GM21786 (cell line): ENCODE measurements around the gene CDC14A.
A peak's percentile ranks its signal among the peaks of the same experiment; 100 is the strongest.
"Not testable (repeated sequence)": the region's sequence is repeated elsewhere in the genome, so short reads cannot be mapped to it uniquely, and the experiment has no call there.

ENCODE experiments used
- ATAC-seq: cut with Tn5 transposase; IDR thresholded peaks from one replicate; pipeline ENCODE4 v1.9.1; 2021; ENCODE audit not compliant: unreplicated experiment

The CDC14A gene

GRCh38 chr1:100360790-100361510 lies 8.6 kb downstream of the CDC14A start:
- no peak for ATAC-seq

- no peak for ATAC-seq
Observed at GRCh38 chr1:100361511-100362089, 9.3 kb downstream of the CDC14A start.

GRCh38 chr1:100362821-100363466 lies 10.6 kb downstream of the CDC14A start:
- no peak for ATAC-seq

GRCh38 chr1:100363831-100364230 lies 11.5 kb downstream of the CDC14A start:
- ATAC-seq: no peak

DNA sequence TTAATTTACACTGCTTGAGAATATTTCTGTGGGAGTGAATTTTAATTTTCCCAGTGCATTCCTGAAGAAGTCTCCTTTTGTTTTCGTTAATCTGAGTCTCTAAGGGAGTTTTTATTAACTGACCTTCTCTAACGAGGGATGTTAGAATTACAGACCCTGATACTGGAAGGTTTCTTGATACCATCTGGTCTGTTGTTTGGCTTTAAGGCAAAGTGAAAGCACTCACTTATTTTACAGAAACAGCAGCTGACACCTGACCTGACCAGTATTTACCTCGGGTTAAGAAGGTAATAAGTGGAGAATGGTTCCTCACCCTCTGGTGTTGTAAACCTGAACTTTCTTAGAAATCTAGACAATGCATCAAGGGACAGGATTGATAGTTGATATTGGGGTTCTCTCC lies 12.4 kb downstream of the CDC14A start:
- ATAC-seq: no peak

- no peak for ATAC-seq
Observed at GRCh38 chr1:100366209-100366525, 13.9 kb downstream of the CDC14A start.

GRCh38 chr1:100369339-100369738 lies 17.0 kb downstream of the CDC14A start:
- not testable (repeated sequence) for ATAC-seq

GRCh38 chr1:100373953-100374352 lies 21.6 kb downstream of the CDC14A start:
- ATAC-seq: not testable (repeated sequence)

DNA sequence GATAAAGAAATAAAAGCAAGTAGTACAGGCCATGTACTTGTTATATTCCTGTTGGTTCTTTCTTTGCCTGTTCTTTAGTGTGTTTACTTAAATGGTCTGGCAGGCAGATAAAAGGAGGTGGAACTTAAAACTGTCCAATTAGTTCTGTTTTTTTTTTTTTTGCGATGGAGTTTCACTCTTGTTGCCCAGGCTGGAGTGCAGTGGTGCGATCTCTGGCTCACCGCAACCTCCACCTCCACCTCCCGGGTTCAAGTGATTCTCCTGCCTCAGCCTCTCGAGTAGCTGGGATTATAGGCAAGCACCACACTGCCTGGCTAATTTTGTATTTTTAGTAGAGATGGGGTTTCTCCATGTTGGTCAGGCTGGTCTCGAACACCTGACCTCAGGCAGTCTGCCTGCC lies 24.6 kb downstream of the CDC14A start:
- not testable (repeated sequence) for ATAC-seq

- peak; percentile 94 for ATAC-seq
Observed at GRCh38 chr1:100377590-100378361, 25.5 kb downstream of the CDC14A start.

- no peak for ATAC-seq
Observed at GRCh38 chr1:100378956-100379355, 26.6 kb downstream of the CDC14A start.

DNA sequence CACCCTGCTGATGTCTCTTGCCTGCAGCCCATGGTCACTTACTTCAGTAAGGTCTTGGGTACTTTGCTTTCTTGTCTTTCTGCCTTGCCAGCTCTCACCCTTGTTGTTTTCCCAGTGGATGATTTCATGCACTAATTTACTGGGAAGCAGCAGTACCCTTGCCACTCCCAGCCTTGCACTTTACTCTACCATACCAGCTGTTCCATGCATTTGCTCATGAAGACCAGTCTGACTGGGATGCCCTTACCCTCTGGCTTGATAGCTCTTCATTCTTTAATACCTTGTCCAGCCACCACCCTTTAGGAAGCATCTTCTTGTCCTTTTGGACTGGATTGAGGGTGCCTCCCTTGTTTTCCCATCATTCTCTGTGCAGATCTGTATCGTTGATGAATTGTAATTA lies 28.3 kb downstream of the CDC14A start:
- ATAC-seq: no peak

- no peak for ATAC-seq
Observed at GRCh38 chr1:100382657-100383056, 30.4 kb downstream of the CDC14A start.

GRCh38 chr1:100383743-100384405 lies 31.6 kb downstream of the CDC14A start:
- ATAC-seq: no peak

DNA sequence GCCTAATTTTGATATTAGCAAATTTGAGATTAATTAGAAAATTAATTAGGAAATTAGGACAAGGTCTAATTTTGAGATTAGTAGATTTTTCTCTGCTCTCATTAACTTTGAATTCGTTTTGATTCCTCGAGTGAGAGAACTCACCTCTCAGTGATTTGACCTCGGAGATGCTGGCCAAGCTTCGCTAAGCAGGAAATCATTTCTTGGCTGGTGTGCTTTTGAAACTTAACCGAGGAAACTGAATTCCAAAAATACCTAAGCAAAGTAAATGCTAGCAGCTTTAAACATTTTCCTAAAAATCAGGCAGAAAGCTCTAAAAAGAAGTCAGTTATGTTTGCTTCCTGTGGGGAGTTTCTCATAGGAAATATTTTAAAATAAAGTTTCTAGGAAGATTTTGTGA lies 34.9 kb downstream of the CDC14A start:
- ATAC-seq: no peak

GRCh38 chr1:100387657-100388350 lies 35.5 kb downstream of the CDC14A start:
- ATAC-seq: no peak

DNA sequence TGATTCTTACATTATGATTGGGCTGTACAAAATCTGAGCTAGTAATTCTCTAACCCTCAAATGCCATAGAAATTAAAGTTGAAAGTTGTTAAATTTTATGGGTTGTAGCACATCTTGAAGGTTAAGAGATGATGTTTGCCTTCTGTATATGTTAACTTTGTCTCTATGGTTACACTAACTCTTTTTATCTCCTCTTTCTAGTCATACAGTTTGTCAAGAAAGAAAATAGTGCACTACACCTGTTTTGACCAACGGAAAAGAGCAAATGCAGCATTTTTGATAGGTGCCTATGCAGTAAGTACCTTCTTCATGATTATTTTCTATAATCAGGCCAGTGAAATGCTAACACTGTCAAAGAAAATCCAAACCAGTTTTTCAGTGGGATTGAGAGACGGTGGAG lies 38.2 kb downstream of the CDC14A start:
- no peak for ATAC-seq

DNA sequence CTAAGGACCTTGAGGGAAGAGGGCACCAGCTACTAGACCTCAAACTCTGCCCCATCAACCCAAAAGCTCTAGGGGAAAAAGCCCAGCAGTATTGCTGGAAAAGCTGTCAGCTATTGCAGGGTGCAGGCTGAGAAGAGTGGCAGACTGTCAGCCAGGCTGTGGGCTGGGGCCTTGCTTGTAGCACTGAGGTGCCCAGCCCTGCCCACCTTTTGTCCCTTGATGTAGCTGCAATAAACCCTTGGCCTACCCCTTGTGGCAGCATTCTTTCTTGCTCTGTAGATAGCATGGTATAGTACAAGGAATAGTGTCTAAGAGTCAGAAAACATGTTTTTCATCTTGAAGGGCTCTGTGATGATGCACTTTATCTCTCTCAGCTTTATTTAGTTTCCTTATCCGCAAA lies 39.4 kb downstream of the CDC14A start:
- ATAC-seq: no peak

- ATAC-seq: no peak
Observed at GRCh38 chr1:100392756-100393155, 40.5 kb downstream of the CDC14A start.

DNA sequence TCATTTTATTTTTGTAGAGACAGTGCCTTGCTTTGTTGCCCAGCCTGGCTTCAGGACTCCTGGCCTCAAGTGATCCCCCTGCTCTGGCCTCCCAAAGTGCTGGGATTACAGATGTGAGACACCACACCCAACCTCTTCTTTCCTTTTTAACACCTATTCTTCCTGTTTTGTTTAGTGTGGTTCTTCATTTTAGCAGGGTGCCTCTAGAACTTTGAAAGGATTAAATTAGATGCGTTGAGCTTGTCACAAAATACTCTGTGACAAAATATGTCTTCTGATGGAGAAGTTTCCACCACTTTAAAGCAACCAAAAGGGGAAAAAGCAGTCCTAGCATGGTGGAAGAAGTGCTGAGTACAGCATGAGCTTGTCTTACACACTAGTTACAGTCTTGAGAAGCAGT lies 42.0 kb downstream of the CDC14A start:
- no peak for ATAC-seq

DNA sequence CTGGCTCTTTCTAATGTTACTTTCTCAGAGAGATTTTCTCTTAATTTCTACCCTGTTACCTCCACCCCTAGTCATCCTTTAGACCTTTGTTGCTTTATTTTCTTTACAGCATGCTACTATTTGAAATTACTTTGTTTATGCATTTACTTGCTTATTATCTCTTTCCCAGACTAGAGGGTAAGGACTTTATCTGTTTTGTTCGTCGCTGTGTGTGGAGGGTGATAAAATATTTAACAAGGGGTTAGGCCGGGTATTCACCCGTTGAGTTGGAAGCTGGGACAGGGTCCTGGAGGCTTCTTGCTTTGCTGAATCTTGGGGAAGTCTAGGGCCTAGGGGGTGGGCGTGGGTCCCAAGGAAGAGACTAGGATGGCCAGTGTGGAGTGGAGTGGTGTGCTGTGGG lies 43.6 kb downstream of the CDC14A start:
- ATAC-seq: no peak
